ENCODE results near the gene SLC16A9.
"Not testable (repeated sequence)": the region's sequence is repeated elsewhere in the genome, so short reads cannot be mapped to it uniquely, and the experiment has no call there.

The SLC16A9 gene

GRCh38 chr10:59748834-59749233, 39.2 kb upstream of the SLC16A9 start:
- TF ChIP-seq SUZ12 (IDR thresholded peaks at IDR 0.05; ENCODE audit: extremely low read depth, insufficient read depth, insufficient read length) (no peak), ZNF274 (IDR thresholded peaks at IDR 0.05; ENCODE audit: low read depth, low read length) (no peak), YY1 (IDR thresholded peaks at IDR 0.05; ENCODE audit: insufficient read depth, insufficient read length) (no peak)
- DNase-seq (ENCODE audit: low read depth, low spot score), result no peak
- Histone ChIP-seq H3K36me3 (ENCODE audit: insufficient read depth, insufficient read length, low read length) (no peaks in the 10 kb centered on the region), H3K4me1 (ENCODE audit: insufficient read depth, insufficient read length) (no peaks in the 10 kb centered on the region), H3K9ac (ENCODE audit: insufficient read length, low read depth) (no peak overlapping the region), H3K27me3 (ENCODE audit: insufficient read depth, insufficient read length) (no peaks in the 10 kb centered on the region), H3K9me3 (ENCODE audit: insufficient read depth, low read length) (no peaks in the 10 kb centered on the region), H3K4me3 (ENCODE audit: insufficient read length, low read depth) (no peak overlapping the region)

- no peaks in the 10 kb centered on the region for H3K36me3 ChIP-seq (ENCODE audit: insufficient read depth, insufficient read length, low read length)
- H3K4me3 ChIP-seq (ENCODE audit: insufficient read length, low read depth), result no peak overlapping the region
- no peak for TF ChIP-seq ZNF274 (IDR thresholded peaks at IDR 0.05; ENCODE audit: low read depth, low read length)
- TF ChIP-seq YY1 (IDR thresholded peaks at IDR 0.05; ENCODE audit: insufficient read depth, insufficient read length), result no peak
- no peak for TF ChIP-seq SUZ12 (IDR thresholded peaks at IDR 0.05; ENCODE audit: extremely low read depth, insufficient read depth, insufficient read length)
- H3K4me1 ChIP-seq (ENCODE audit: insufficient read depth, insufficient read length), result no peaks in the 10 kb centered on the region
- H3K9me3 ChIP-seq (ENCODE audit: insufficient read depth, low read length), result peaks cover 5% of the 10 kb centered on the region; the same call in 1 of the 2 replicates
- no peaks in the 10 kb centered on the region for H3K27me3 ChIP-seq (ENCODE audit: insufficient read depth, insufficient read length)
- DNase-seq (ENCODE audit: low read depth, low spot score), result no peak
- no peak overlapping the region for H3K9ac ChIP-seq (ENCODE audit: insufficient read length, low read depth)
These were observed 35.6 kb upstream of the SLC16A9 start for GRCh38 chr10:59745163-59745650.

GRCh38 chr10:59744762-59745161, 35.1 kb upstream of the SLC16A9 start:
- not testable (repeated sequence) for H3K4me3 ChIP-seq (ENCODE audit: insufficient read length, low read depth); H3K27me3 ChIP-seq (ENCODE audit: insufficient read depth, insufficient read length); H3K9ac ChIP-seq (ENCODE audit: insufficient read length, low read depth); H3K9me3 ChIP-seq (ENCODE audit: insufficient read depth, low read length); H3K36me3 ChIP-seq (ENCODE audit: insufficient read depth, insufficient read length, low read length); DNase-seq (ENCODE audit: low read depth, low spot score); H3K4me1 ChIP-seq (ENCODE audit: insufficient read depth, insufficient read length)

- not testable (repeated sequence) for DNase-seq (ENCODE audit: low read depth, low spot score); H3K9me3 ChIP-seq (ENCODE audit: insufficient read depth, low read length); H3K27me3 ChIP-seq (ENCODE audit: insufficient read depth, insufficient read length); H3K9ac ChIP-seq (ENCODE audit: insufficient read length, low read depth); H3K36me3 ChIP-seq (ENCODE audit: insufficient read depth, insufficient read length, low read length); H3K4me1 ChIP-seq (ENCODE audit: insufficient read depth, insufficient read length); H3K4me3 ChIP-seq (ENCODE audit: insufficient read length, low read depth)
These were observed 34.5 kb upstream of the SLC16A9 start for GRCh38 chr10:59744156-59744555.

GRCh38 chr10:59741583-59741982, 31.9 kb upstream of the SLC16A9 start:
- Histone ChIP-seq H3K4me1 (ENCODE audit: insufficient read depth, insufficient read length) (no peaks in the 10 kb centered on the region), H3K4me3 (ENCODE audit: insufficient read length, low read depth) (no peak overlapping the region), H3K27me3 (ENCODE audit: insufficient read depth, insufficient read length) (no peaks in the 10 kb centered on the region), H3K9me3 (ENCODE audit: insufficient read depth, low read length) (peaks cover 5% of the 10 kb centered on the region; the same call in 1 of the 2 replicates), H3K36me3 (ENCODE audit: insufficient read depth, insufficient read length, low read length) (no peaks in the 10 kb centered on the region), H3K9ac (ENCODE audit: insufficient read length, low read depth) (no peak overlapping the region)
- DNase-seq (ENCODE audit: low read depth, low spot score), result no peak
- TF ChIP-seq ZNF274 (IDR thresholded peaks at IDR 0.05; ENCODE audit: low read depth, low read length), result no peak

GRCh38 chr10:59741048-59741447, 31.4 kb upstream of the SLC16A9 start:
- TF ChIP-seq SUZ12 (IDR thresholded peaks at IDR 0.05; ENCODE audit: extremely low read depth, insufficient read depth, insufficient read length), result no peak
- no peak for TF ChIP-seq YY1 (IDR thresholded peaks at IDR 0.05; ENCODE audit: insufficient read depth, insufficient read length)
- no peak for TF ChIP-seq ZNF274 (IDR thresholded peaks at IDR 0.05; ENCODE audit: low read depth, low read length)
- Histone ChIP-seq H3K36me3 (ENCODE audit: insufficient read depth, insufficient read length, low read length) (no peaks in the 10 kb centered on the region), H3K4me1 (ENCODE audit: insufficient read depth, insufficient read length) (no peaks in the 10 kb centered on the region), H3K9ac (ENCODE audit: insufficient read length, low read depth) (no peak overlapping the region), H3K27me3 (ENCODE audit: insufficient read depth, insufficient read length) (no peaks in the 10 kb centered on the region), H3K4me3 (ENCODE audit: insufficient read length, low read depth) (no peak overlapping the region), H3K9me3 (ENCODE audit: insufficient read depth, low read length) (peaks cover 5% of the 10 kb centered on the region; the same call in 1 of the 2 replicates)
- DNase-seq (ENCODE audit: low read depth, low spot score), result no peak

- Histone ChIP-seq H3K9ac (ENCODE audit: insufficient read length, low read depth) (no peak overlapping the region), H3K4me1 (ENCODE audit: insufficient read depth, insufficient read length) (no peaks in the 10 kb centered on the region), H3K36me3 (ENCODE audit: insufficient read depth, insufficient read length, low read length) (no peaks in the 10 kb centered on the region), H3K9me3 (ENCODE audit: insufficient read depth, low read length) (no peaks in the 10 kb centered on the region), H3K27me3 (ENCODE audit: insufficient read depth, insufficient read length) (no peaks in the 10 kb centered on the region), H3K4me3 (ENCODE audit: insufficient read length, low read depth) (no peak overlapping the region)
- TF ChIP-seq ZNF274 (IDR thresholded peaks at IDR 0.05; ENCODE audit: low read depth, low read length), result no peak
- TF ChIP-seq SUZ12 (IDR thresholded peaks at IDR 0.05; ENCODE audit: extremely low read depth, insufficient read depth, insufficient read length), result no peak
- no peak for TF ChIP-seq YY1 (IDR thresholded peaks at IDR 0.05; ENCODE audit: insufficient read depth, insufficient read length)
- DNase-seq (ENCODE audit: low read depth, low spot score), result no peak
These were observed 27.1 kb upstream of the SLC16A9 start for GRCh38 chr10:59736749-59737148.

GRCh38 chr10:59735296-59735695, 25.6 kb upstream of the SLC16A9 start:
- H3K9me3 ChIP-seq (ENCODE audit: insufficient read depth, low read length), result no peaks in the 10 kb centered on the region
- H3K27me3 ChIP-seq (ENCODE audit: insufficient read depth, insufficient read length), result no peaks in the 10 kb centered on the region
- no peak overlapping the region for H3K9ac ChIP-seq (ENCODE audit: insufficient read length, low read depth)
- no peak overlapping the region for H3K4me3 ChIP-seq (ENCODE audit: insufficient read length, low read depth)
- H3K36me3 ChIP-seq (ENCODE audit: insufficient read depth, insufficient read length, low read length), result no peaks in the 10 kb centered on the region
- no peak for DNase-seq (ENCODE audit: low read depth, low spot score)
- TF ChIP-seq ZNF274 (IDR thresholded peaks at IDR 0.05; ENCODE audit: low read depth, low read length) (no peak), SUZ12 (IDR thresholded peaks at IDR 0.05; ENCODE audit: extremely low read depth, insufficient read depth, insufficient read length) (no peak), YY1 (IDR thresholded peaks at IDR 0.05; ENCODE audit: insufficient read depth, insufficient read length) (no peak)
- no peaks in the 10 kb centered on the region for H3K4me1 ChIP-seq (ENCODE audit: insufficient read depth, insufficient read length)

Data from NT2/D1 (cell line).